WI38 (cell line): ENCODE measurements around the gene EIF4G2.
A peak's percentile ranks its signal among the peaks of the same experiment; 100 is the strongest.

Experiments used
- H3K4me3 ChIP-seq: 2 replicates; pipeline ENCODE4 v1.5.1; 2011; ENCODE audit warnings: low read depth, mild to moderate bottlenecking, control low read depth, low read length
- TF ChIP-seq, protein P1 (sequence below): IDR thresholded peaks from 2 replicates; pipeline ENCODE4 v1.5.1; 2012; ENCODE audit warnings: low read depth, mild to moderate bottlenecking, control low read depth, low read length

EIF4G2 gene

DNA sequence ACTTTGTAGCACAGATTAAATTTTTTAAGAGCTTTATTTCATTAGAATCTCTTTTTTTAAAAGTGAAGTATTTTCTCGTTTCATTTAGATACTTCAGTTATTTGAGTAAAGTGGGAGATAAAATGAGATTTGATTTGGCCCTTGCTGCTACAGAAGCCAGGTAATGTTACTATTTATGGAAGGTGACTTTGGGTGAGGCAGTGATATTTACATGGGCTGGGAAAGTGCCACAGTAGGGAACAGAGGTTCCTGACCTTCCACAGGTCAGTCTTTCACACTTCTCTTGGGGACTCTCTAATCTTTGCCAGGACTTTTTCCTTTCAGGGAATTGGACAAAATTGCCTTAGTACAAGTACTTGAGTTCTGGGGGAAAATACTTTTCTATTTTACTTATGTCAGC lies 37.3 kb downstream of the EIF4G2 start:
- TF ChIP-seq, protein P1, sequence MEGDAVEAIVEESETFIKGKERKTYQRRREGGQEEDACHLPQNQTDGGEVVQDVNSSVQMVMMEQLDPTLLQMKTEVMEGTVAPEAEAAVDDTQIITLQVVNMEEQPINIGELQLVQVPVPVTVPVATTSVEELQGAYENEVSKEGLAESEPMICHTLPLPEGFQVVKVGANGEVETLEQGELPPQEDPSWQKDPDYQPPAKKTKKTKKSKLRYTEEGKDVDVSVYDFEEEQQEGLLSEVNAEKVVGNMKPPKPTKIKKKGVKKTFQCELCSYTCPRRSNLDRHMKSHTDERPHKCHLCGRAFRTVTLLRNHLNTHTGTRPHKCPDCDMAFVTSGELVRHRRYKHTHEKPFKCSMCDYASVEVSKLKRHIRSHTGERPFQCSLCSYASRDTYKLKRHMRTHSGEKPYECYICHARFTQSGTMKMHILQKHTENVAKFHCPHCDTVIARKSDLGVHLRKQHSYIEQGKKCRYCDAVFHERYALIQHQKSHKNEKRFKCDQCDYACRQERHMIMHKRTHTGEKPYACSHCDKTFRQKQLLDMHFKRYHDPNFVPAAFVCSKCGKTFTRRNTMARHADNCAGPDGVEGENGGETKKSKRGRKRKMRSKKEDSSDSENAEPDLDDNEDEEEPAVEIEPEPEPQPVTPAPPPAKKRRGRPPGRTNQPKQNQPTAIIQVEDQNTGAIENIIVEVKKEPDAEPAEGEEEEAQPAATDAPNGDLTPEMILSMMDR: no peak
- H3K4me3 ChIP-seq: no peak overlapping the region

DNA sequence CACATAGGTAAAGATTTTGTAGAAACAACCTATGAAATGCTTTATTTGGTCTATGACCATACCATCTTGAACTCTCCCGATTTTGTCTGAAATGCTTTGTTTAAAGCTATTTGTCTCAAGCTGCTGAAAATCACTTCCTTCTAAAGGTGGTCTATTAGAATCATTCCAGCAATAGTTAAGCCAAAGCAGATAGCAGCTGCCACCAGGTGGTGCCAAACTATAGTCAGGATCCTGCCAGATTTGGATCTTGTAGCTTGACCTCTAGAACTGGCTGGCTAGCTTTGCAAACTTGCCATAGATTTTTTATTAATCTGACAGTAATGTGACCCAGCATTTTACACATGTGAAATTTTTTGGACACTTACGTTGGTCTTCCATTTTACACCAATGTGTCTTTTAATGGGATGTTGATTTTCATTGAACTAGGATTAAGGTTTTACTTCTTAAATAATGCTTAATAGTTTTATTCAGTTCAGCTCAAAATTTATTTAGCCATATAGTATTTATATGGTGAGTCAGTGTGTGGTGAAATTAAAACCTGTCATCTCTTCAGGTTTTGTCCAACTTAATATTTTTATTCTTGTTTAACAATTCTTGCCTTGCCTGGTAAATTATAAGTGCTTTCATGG lies 38.0 kb downstream of the EIF4G2 start:
- H3K4me3 ChIP-seq: no peak overlapping the region
- TF ChIP-seq, protein P1: peak; percentile 68

DNA sequence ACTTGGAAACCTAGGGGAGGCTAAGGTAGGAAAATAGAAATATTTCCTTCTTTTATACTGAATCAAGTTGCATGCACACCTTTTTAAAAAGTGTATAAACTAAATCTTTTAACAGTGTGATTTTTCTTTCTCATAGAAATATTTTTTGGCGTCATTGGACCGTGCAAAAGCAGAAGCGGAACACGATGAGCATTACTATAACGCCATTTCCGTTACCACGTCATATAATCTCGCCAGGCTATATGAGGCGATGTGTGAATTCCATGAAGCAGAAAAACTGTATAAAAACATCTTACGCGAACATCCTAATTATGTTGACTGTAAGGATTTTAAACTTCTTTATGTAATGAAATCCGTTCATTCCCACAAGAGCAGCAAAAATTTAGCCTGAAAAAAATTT lies 44.3 kb downstream of the EIF4G2 start:
- TF ChIP-seq, protein P1: no peak
- H3K4me3 ChIP-seq: no peak overlapping the region

DNA sequence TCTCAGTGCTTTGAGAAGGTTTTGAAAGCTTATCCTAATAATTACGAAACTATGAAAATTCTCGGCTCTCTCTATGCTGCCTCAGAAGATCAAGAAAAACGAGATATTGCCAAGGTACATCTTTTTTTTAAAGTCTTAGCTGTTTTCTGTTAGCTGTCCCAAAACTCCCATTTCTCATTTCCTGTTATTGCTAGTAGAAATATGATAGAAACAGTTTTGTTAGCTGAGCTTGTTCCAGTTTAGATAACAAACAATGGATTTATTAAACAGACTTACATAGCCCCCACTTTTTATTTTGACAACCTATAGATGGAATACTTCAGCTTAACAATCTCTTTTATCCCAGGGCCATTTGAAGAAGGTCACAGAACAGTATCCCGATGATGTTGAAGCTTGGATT lies 45.0 kb downstream of the EIF4G2 start:
- TF ChIP-seq, protein P1: no peak
- no peak overlapping the region for H3K4me3 ChIP-seq

DNA sequence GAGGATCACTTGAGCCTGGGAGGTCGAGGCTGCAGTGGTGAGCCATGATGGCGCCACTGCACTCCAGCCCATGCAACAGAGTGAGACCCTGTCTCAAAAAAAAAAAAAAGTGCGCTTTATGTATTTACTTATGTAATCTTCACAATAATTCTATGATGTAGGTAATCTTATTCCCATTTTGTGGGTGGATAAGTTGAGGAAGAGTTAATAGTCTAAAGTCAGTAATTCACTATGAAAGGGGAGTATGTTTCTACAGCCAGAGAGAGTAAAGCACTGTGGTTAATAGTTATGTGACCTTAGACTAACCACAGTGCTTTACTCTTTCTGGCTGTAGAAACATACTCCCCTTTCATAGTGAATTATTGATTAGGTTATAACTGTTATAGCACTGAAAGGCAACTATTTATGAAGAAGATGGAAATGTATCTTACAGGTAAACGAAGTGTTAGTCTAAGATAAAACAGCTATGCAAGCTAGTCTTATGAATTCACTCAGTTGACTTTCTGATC lies 45.8 kb downstream of the EIF4G2 start:
- H3K4me3 ChIP-seq: no peak overlapping the region
- TF ChIP-seq, protein P1: no peak

DNA sequence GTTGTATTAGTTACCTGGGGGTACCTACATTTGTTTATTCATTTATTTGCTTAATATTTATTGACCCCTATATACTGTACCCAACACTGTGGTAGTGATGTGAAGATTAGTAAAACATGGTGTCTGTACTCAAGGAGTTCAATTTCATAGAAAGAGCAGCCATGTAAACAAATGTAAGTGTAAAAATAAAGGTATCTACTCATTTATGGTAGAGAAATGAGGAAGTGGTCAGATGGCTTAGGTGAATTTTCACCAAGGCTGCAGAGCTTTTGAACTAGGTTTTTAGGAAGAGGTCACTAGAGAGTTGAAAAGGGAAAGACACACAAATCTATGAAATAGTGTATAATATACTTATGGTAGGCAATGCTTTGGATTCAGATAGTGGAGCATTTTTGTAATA lies 46.5 kb downstream of the EIF4G2 start:
- no peak overlapping the region for H3K4me3 ChIP-seq
- TF ChIP-seq, protein P1: no peak

DNA sequence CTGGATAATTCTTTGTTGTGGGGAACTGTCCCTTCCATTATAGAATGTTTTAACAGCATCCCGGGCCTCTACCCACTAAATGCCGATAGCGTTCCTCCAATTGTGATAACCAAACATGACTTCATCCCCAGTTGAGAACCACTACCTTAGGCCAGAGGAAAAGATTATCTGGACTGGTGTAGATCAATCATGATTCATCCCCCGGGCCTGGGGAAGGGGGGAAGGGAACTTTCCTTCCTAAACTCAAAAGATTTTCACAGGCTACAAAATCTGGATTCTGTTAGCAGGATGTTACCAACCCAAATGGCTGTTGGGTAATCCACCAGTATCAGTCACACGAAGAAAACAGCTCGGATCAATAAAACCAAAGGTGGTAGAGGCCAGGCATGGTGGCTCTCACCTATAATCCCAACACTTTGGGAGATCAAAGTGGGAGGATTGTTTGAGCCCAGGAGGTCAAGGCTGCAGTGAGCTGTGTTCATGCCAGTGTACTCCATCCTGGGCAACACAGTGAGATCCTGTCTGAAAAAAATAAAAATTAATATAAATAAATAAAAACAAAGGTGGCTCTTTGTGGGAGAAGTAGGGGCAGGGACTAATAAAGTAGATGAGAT lies 47.5 kb downstream of the EIF4G2 start:
- TF ChIP-seq, protein P1: no peak
- H3K4me3 ChIP-seq: no peak overlapping the region
